Measurements from ENCODE around the gene BAZ2A.
A peak's percentile ranks its signal among the peaks of the same experiment; 100 is the strongest.

Gene BAZ2A

GRCh38 chr12:56634837-56635791 is 5.0 kb upstream of the BAZ2A start:
- peak; percentile 59 for DNase-seq

- DNase-seq: peak; percentile 25
These were observed 4.2 kb upstream of the BAZ2A start for GRCh38 chr12:56634242-56634836.

- no peak for DNase-seq
These were observed 3.5 kb upstream of the BAZ2A start for GRCh38 chr12:56633468-56634241.

- DNase-seq: no peak
These were observed 2.8 kb upstream of the BAZ2A start for GRCh38 chr12:56632701-56633467.

- peak; percentile 58 for DNase-seq
These were observed 1.9 kb upstream of the BAZ2A start for GRCh38 chr12:56631790-56632700.

DNA sequence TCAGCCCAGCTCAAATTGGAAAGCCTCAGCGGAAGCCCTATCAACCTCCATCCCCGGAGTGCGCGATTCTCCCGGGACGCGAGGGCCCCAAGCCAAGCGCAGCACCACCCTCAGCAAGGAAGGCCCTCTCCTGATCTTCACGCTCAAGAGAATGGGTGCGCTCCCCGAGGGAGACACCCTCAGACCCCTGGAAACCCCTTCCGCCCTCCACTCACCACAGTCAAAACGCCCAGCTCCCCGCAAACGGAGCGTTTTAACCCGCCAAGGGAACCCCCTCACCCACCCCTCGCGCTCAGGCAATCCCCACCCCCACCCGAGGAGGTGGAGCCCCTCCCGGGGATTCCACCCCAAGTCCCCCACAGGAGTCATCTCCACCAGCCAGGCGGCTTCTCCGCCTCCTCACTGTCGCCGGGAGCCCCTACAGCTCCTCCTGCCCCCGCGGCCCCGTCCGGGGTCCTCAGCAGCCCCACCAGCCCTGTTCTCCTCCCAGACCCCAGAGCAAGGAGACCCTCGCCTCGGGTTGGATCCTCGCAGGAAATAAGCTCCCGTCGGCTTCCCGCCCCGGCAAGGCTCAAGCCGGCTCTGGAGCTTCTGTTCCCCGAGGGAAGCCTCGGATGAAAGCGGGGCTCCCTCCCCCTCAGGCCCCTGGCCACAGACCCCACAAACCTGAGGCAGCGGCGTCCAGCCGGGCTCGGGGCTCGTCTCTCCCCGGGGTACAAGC is 507 bp downstream of the BAZ2A start:
- DNase-seq: peak; percentile 51

DNA sequence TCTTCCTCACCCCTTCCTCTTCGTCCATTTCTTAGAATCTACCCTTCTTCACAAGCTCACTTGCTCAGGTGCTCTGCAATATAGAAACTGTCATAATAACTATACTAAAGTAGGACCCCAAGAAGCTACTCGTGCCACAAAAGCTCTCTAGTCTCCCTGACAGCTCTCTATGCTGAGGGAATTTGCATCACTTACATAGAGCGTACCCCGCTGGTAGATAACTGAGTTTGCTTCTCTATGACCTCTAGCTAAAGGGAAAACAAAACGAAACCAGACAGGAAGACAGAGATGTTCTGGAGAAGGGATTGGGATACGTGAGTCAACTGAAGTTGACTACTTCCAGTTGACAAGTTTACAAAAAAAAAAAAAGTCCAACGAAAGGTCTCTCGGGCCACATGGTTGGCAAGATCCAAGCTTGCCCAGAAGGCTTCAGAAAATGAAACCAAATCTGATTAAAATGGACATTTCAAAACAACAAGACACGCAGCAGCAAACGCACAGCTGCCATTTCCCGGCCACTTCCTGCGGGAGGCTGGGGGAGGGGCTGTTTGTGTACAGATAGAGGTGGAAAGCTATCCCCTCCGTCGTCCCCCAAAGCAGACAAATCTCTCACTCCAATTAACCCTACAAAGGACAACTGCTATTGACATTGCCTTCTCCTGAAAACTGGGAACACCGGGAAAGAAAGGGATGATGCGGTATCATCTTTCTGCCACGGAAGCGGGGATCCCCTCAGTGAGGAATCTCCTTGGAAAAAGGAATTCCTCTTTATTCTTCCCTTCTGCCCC is 1.3 kb downstream of the BAZ2A start:
- peak; percentile 47 for DNase-seq

- DNase-seq: no peak
These were observed 3.4 kb downstream of the BAZ2A start for GRCh38 chr12:56626701-56627100.

- no peak for DNase-seq
These were observed 7.6 kb downstream of the BAZ2A start for GRCh38 chr12:56622535-56622934.

DNA sequence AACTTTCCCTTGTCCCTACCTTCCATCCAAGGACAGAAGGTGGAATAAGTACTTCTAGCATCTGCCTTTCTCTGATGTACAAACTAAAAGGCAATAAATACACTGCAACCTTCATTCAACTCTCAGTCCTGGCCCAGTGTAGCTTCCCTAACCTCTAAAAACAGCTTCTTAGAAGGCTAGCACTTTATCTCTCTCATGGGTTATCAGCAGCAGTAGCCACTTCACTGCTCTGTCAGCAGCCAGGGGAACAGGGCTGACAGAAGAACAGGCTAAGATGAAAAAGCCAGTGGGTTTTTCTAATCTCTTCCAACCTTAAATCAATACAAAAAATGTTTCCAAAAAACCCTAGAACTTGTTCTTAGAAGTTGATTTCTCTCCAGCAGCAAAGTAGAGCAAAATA is 13.2 kb downstream of the BAZ2A start:
- no peak for DNase-seq

DNA sequence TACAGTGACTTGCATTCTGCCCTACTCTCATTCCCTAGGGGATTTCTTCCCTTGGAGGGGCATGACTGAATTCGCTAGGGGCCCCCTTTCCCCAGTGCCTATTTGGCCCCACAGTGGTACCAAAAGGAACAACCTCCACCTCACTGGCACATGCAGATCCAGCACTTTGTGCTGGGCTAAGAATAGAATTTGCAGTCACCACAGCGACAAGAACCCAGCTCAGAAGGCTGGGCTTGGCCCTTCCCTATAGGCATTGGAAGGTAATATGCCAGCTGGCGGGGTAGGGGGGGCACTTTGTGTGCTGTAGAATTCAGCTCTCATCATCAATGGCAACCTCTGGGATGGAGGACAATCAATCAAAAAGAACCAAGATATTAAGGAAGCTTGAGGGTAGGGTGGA is 13.9 kb downstream of the BAZ2A start:
- no peak for DNase-seq

- no peak for DNase-seq
These were observed 15.5 kb downstream of the BAZ2A start for GRCh38 chr12:56614627-56615026.

DNA sequence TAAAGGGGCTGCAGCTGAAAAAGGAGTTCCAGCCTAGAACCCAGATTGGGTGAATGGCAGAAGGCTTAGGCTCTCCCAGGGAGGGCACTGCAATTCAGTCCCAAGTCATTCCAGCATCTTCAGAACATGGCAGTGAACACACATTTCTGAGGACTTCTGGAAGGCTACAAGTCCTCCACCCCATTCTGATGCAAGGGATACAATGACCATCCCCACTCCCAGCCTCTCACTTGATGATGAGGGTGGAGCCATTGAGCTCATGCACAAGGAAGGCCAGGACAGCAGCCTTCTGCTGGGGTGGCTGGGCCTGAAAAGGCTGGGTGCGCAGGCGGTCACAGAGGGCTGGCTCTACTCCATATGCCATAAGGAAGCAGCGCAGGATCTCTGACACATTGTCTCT is 25.8 kb downstream of the BAZ2A start:
- no peak for DNase-seq

- no peak for DNase-seq
These were observed 27.9 kb downstream of the BAZ2A start for GRCh38 chr12:56602239-56602638.

DNA sequence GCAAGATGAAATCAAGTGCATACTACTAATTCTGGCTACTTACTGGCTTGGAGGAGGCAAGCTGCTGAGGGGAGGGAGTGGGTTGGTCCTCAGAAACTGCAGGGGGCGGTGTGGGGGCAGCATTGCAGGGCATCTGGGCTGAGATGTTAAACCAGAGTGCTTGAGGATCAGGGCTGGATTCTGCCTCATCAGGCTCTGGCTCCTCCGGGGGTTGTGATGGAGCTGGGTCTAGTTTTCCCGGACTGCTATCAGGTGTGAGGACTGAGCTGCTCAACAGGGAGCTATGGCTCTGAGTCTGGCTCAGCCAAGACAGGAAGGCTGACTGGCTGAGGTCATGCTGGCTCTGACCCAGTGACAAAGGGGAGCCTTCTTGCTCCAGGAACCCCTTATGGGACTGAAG is 28.6 kb downstream of the BAZ2A start:
- peak; percentile 16 for DNase-seq

GRCh38 chr12:56600753-56601152 is 29.4 kb downstream of the BAZ2A start:
- DNase-seq: no peak

DNA sequence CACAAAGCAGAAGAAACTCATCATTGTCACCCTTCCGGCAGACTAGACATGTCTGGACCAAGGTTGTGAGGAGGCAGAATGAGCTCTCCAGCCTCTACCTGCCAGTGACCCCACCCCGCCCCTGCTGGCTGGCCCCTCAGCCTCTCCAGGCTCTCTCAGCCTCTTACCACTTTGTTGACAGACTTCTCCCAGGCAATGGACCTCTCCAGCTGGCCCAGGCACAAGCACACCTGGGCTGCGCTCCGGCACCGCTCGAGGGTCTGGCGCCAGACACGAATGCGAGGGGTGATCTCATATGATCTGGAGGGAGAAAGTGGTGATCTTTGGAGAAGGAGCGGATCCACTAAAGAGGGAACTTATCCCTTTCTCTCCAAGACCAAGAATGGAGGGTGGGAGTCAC is 30.3 kb downstream of the BAZ2A start:
- no peak for DNase-seq

DNA sequence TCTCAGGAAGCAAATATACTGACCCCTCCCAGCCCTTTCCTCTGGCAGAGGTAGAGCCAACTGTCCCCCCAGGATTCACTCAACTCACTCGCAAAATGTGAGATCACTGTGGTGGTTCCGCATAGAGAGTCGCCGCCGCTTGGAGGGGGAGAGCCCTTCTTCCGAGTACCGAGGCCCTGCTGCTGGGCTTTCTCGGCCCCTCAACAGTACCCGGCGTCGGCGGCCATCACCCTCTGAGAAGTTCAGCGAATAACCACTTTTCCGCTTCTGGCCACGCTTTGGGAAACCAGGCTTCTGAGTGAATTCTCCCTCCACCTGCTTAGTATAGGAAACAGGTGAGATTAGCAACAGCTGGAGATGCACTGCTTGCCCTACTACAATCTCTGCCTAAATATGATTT is 31.1 kb downstream of the BAZ2A start:
- no peak for DNase-seq

GRCh38 chr12:56596815-56597214 is 33.3 kb downstream of the BAZ2A start:
- DNase-seq: no peak
